Breast epithelium (tissue), 3 donors: ENCODE measurements around the gene NR1I2.

Experiments used
- POLR2A ChIP-seq: fragments of 450-650 bp; IDR thresholded peaks from one replicate; pipeline ENCODE4 v1.6.1; 2016; ENCODE audit warnings: antibody characterized with exemption, mild to moderate bottlenecking, moderate library complexity
- TF ChIP-seq, protein P1 (sequence below), 3 donors: fragments of 450-650 bp; IDR thresholded peaks; one replicate each; pipeline ENCODE4 v1.5.1; 2016 to 2017; ENCODE audit warnings: antibody characterized with exemption in 3 of 3, mild to moderate bottlenecking in 3 of 3, moderate library complexity in 3 of 3

DNA sequence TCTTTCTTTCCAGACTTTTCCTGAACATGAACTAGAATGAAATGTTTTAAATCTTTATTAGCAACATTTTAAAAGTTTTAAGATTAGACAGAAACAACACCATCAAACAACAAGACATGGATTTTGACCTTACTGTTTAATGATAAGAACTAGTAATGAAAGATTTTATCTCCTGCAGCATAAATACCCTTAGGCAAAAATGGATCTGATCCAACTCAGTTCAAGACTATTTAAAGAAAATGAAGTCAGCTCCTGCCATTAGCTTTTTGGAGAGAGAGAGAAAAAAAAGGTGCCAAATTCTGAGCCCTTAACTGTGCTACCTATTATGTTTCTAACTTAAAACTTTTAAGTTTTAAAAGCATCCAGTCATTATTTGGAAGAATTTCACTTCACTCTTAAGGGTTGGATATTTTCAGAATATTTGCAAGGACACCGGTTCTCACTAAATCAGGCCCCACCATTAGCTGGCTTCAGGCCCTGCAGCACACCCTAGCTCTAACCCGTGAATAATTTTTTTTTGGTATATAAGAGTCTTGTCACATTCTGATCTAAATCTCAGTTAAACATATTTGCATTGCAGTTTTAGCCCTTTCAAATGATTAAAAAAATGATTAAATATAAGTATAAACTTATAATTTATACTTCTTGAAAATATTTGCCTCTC is 60.0 kb downstream of the NR1I2 start:
- TF ChIP-seq, protein P1, sequence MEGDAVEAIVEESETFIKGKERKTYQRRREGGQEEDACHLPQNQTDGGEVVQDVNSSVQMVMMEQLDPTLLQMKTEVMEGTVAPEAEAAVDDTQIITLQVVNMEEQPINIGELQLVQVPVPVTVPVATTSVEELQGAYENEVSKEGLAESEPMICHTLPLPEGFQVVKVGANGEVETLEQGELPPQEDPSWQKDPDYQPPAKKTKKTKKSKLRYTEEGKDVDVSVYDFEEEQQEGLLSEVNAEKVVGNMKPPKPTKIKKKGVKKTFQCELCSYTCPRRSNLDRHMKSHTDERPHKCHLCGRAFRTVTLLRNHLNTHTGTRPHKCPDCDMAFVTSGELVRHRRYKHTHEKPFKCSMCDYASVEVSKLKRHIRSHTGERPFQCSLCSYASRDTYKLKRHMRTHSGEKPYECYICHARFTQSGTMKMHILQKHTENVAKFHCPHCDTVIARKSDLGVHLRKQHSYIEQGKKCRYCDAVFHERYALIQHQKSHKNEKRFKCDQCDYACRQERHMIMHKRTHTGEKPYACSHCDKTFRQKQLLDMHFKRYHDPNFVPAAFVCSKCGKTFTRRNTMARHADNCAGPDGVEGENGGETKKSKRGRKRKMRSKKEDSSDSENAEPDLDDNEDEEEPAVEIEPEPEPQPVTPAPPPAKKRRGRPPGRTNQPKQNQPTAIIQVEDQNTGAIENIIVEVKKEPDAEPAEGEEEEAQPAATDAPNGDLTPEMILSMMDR (IDR thresholded peaks at IDR 0.05), result no peak
- no peak for TF ChIP-seq POLR2A
